GM13977 (cell line): ENCODE data around the gene SGK1.
"Not testable (repeated sequence)": the region's sequence is repeated elsewhere in the genome, so short reads cannot be mapped to it uniquely, and the experiment has no call there.

Experiments
- DNase-seq: peaks from one replicate; pipeline ENCODE4 v3.0.0; 2012; ENCODE audit warnings: low spot score
- in situ Hi-C: fragments of 300-500 bp; cut with MboI; formaldehyde crosslinking; loops from one replicate; pipeline ENCODE4 v1.12.0; 2022; ENCODE audit warnings: low sequenced_read_pairs, low pct_unique_long_range_greater_than_20kb, mixed read lengths, inconsistent platforms; ENCODE audit not compliant: unreplicated experiment
- TF ChIP-seq, protein P1 (sequence below): IDR thresholded peaks from 2 replicates; pipeline ENCODE4 v1.5.1; 2012; ENCODE audit warnings: mild to moderate bottlenecking, control low read depth; ENCODE audit not compliant: insufficient read depth; ENCODE audit errors: extremely low read depth, missing control alignments

SGK1 gene

DNA sequence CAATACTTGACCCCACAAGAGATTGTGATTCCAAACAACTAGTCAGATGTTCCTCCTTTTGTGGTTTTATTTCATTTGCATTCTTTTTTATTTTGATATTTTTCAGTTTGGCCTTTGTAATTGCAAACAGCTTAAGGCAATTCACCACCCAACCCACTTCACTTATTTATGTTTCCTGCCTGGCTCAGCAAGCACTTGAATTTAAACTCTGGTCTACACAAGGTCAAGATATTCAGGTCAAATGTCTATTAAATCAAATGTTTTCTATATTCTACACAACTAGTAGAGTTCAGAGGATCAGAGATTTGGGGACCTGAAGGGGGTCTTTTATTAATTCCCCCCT lies 100.1 kb downstream of the SGK1 start:
- TF ChIP-seq, protein P1, sequence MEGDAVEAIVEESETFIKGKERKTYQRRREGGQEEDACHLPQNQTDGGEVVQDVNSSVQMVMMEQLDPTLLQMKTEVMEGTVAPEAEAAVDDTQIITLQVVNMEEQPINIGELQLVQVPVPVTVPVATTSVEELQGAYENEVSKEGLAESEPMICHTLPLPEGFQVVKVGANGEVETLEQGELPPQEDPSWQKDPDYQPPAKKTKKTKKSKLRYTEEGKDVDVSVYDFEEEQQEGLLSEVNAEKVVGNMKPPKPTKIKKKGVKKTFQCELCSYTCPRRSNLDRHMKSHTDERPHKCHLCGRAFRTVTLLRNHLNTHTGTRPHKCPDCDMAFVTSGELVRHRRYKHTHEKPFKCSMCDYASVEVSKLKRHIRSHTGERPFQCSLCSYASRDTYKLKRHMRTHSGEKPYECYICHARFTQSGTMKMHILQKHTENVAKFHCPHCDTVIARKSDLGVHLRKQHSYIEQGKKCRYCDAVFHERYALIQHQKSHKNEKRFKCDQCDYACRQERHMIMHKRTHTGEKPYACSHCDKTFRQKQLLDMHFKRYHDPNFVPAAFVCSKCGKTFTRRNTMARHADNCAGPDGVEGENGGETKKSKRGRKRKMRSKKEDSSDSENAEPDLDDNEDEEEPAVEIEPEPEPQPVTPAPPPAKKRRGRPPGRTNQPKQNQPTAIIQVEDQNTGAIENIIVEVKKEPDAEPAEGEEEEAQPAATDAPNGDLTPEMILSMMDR: no peak
- in situ Hi-C loops: no loop called here
- no peak for DNase-seq

DNA sequence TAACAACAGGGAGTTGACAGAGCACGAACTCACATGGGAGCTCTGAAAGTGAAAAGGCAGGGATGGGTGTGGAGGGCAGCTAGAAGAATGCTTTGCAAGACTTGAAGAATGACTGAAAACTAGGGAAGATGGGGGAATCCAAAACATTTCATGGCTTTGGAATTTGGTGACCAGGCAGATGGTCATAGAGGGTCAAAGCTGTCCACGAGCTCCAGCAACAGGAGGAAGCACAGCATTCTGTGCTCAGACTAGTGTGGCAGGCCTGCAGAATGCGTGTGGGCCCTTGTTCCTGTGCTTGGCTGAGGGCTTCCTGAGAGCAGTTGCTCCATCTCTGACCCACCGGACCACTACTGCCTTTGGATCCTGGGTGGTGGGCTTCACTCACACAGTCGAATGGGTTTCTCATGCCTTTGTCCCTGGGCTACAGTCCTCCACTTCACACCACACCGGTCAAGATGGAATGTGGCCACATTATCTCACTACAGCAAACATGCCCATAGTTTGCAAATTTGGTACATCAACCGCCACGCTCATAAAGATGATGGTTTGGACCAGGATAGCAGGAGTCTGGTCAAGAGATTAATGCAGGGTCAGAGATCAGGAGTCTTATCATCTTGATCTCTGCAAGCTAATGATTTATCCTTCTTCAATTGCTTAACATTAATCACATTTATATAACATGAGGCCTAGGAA lies 100.7 kb downstream of the SGK1 start:
- in situ Hi-C loops: no loop called here
- TF ChIP-seq, protein P1: no peak
- no peak for DNase-seq

DNA sequence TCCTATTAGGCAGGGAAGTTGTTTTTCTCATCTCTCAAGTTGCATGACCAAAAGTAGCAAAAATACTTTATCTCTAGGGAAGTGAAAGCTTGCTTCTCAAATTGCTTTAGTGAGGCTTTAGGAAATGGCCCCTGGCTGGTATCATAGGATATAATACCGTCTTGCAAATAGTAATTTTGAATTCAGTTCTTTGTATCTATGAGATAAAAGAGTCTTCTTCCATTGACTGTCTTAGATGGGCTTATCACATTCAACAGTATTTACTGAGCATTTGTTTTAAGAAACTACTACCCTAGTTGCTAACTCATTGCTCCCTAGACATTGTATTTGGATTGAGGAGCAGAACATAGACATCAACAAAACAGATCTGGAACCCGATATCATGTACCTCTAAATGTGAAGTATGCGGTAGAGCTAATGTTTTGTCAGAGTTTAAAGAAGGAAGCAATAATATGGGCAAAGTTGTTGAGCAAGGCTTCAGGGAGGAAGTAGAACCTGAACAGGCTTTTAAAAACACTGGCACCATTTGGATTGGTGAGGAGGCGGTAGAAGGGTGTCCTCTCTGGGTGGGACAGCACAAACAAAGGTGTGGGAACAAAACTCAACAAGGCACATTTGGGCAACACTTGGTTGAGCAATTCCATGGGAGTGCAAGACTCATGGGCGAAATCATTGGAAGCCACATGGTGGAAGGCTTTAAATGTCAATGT lies 101.5 kb downstream of the SGK1 start:
- in situ Hi-C loops: no loop called here

DNA sequence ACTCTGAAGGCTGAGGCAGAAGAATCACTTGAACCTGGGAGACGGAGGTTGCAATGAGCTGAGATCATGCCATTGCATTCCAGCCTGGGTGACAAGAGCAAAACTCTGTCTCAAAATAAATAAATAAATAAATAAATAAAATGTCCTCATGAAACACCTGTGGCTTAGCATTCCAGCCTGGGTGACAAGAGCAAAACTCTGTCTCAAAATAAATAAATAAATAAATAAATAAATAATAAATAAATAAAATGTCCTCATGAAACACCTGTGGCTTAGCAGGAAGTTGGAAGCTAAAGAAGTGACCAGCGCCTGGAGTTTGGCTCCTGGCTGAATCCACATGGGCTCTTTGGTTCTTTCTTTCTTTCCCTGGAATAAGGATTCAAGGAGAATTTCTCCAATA lies 104.5 kb downstream of the SGK1 start:
- DNase-seq, in situ Hi-C loops: not testable (repeated sequence)

More for the DNA sequence above, 101.5 kb downstream of the SGK1 start:
- TF ChIP-seq, protein P1: no peak
- no peak for DNase-seq

DNA sequence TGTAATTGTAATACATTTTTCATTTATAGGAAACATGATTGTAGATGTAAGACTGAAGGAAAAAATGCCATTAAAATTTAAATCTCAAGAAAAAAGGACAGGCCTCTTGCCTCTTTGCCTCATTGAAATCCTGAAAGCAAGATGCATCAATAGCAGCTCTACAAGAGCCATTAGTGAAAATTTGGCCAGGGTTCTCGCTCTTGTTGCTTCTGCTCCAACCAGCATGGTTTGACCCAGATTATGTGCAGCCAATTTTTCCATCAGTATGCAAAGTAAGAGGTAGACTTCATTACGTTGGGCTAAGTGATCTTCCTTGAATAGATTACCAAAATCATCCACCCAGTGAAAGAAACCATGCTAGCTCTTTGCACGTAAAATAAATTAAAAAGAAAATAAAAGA lies 106.6 kb downstream of the SGK1 start:
- DNase-seq: no peak
- TF ChIP-seq, protein P1: no peak
- in situ Hi-C loops: no loop called here

DNA sequence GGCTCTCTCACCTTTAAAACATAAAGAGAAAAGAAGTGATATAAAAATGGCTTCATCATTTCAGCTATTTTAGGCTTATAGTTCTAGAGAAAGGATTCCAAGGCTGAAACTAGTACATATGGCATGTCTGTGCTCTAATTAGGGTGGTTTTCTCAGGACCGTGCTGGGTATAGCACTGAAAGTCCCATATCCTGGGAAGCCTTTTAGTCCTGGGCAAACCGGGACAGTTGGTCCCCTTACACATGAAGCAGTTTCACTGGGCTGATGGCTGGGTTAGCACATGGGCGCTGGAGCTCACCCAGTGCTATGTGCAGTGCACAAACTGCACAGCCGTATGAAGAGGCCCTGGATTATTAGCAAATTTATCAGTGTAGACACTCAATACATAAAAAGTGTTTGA lies 110.5 kb downstream of the SGK1 start:
- no peak for DNase-seq
- in situ Hi-C loops: no loop called here
- TF ChIP-seq, protein P1: no peak

DNA sequence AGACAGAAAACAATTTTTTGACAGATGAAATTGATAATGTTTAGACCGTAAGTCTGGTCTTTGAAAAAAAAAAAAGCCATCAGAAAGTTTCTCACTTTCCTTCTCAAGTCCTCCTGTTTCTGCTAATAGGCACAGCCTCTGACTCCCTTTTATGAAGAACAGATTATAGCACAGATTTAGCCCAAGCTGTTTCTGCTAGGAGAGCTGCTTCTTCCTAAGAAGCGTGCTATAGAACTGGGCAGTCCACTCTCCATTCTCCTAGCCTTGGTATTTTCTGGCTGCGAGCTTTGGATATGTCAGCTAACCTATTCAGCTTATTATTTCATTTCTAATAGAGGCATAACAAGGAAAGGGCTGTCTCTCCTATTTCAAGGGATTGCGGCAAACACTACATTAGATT lies 112.5 kb downstream of the SGK1 start:
- TF ChIP-seq, protein P1: no peak
- DNase-seq: no peak
- in situ Hi-C loops: no loop called here

DNA sequence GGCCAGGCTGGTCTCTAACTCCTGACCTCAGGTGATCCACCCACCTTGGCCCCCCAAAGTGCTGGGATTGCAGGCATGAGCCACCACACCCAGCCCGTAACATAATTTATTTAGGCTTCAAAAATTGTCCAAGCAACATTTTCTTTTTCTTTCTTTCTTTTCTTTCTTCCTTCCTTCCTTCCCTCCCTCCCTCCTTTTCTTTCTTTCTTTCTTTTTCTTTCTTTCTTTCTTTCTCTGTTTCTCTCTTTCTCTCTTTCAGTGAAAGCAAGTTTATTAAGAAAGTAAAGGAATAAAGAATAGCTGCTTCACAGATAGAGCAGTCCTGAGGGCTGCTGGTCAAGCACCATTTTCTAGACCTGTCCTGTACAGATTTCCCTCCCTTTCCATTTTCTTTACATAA lies 113.2 kb downstream of the SGK1 start:
- DNase-seq, in situ Hi-C loops: not testable (repeated sequence)
